Measurements from ENCODE around the gene MOCS1. TPM values are rescaled to one million over a fixed set of nuclear protein-coding genes. Genes with fewer than 3 reads are reported as not detected.

Gene MOCS1
- polyA plus RNA-seq, 3 donors: 20.1 to 88.7 (median 25.4) TPM

- H3K27ac ChIP-seq (ENCODE audit: low read depth, low read length): no peak overlapping the region
- WGBS, 3 donors: 94 to 97% (median 96%) methylated on average over 10 of the region's 10 CpGs
Measured at GRCh38 chr6:39911513-39912125, 22.6 kb downstream of the MOCS1 start.

GRCh38 chr6:39910744-39911143 is 23.5 kb downstream of the MOCS1 start:
- WGBS, 3 donors: 87 to 92% (median 91%) methylated on average over 2 of the region's 2 CpGs

GRCh38 chr6:39910164-39910563 is 24.1 kb downstream of the MOCS1 start:
- no peak overlapping the region for H3K27ac ChIP-seq (ENCODE audit: low read depth, low read length)

More at GRCh38 chr6:39910744-39911143, 23.5 kb downstream of the MOCS1 start:
- H3K27ac ChIP-seq (ENCODE audit: low read depth, low read length): no peak overlapping the region

GRCh38 chr6:39909701-39910100 is 24.6 kb downstream of the MOCS1 start:
- H3K27ac ChIP-seq (ENCODE audit: low read depth, low read length): no peak overlapping the region
- WGBS, 3 donors: 94 to 98% (median 97%) methylated on average over 5 of the region's 5 CpGs

- 87 to 91% (median 88%) methylated on average over 13 of the region's 13 CpGs for WGBS, 3 donors
- no peak overlapping the region for H3K27ac ChIP-seq (ENCODE audit: low read depth, low read length)
Measured at GRCh38 chr6:39908838-39909583, 25.3 kb downstream of the MOCS1 start.

GRCh38 chr6:39907871-39908575 is 26.2 kb downstream of the MOCS1 start:
- no peak overlapping the region for H3K27ac ChIP-seq (ENCODE audit: low read depth, low read length)
- WGBS, 3 donors: 88 to 93% (median 93%) methylated on average over 5 of the region's 5 CpGs

GRCh38 chr6:39906318-39906761 is 27.9 kb downstream of the MOCS1 start:
- WGBS, 3 donors: 62 to 86% (median 84%) methylated on average over 13 of the region's 13 CpGs
- H3K27ac ChIP-seq (ENCODE audit: low read depth, low read length): no peak overlapping the region

GRCh38 chr6:39905640-39905975 is 28.7 kb downstream of the MOCS1 start:
- no peak overlapping the region for H3K27ac ChIP-seq (ENCODE audit: low read depth, low read length)

GRCh38 chr6:39904946-39905639 is 29.2 kb downstream of the MOCS1 start:
- WGBS, 3 donors: 54 to 75% (median 74%) methylated on average over 4 of the region's 4 CpGs
- no peak overlapping the region for H3K27ac ChIP-seq (ENCODE audit: low read depth, low read length)

More at GRCh38 chr6:39905640-39905975, 28.7 kb downstream of the MOCS1 start:
- 79 to 85% (median 84%) methylated on average over 4 of the region's 4 CpGs for WGBS, 3 donors

- H3K27ac ChIP-seq (ENCODE audit: low read depth, low read length): no peak overlapping the region
- WGBS, 3 donors: 93 to 95% (median 95%) methylated on average over 6 of the region's 6 CpGs
Measured at GRCh38 chr6:39903656-39904055, 30.6 kb downstream of the MOCS1 start.

GRCh38 chr6:39902786-39903465 is 31.3 kb downstream of the MOCS1 start:
- 89 to 93% (median 90%) methylated on average over 4 of the region's 4 CpGs for WGBS, 3 donors
- no peak overlapping the region for H3K27ac ChIP-seq (ENCODE audit: low read depth, low read length)

GRCh38 chr6:39902136-39902535 is 32.1 kb downstream of the MOCS1 start:
- WGBS, 3 donors: 89 to 98% (median 92%) methylated on average over 2 of the region's 2 CpGs
- no peak overlapping the region for H3K27ac ChIP-seq (ENCODE audit: low read depth, low read length)

GRCh38 chr6:39901670-39902069 is 32.6 kb downstream of the MOCS1 start:
- 74 to 91% (median 87%) methylated on average over 19 of the region's 19 CpGs for WGBS, 3 donors
- H3K27ac ChIP-seq (ENCODE audit: low read depth, low read length): no peak overlapping the region

- WGBS, 3 donors: 86 to 89% (median 87%) methylated on average over 10 of the region's 10 CpGs
- H3K27ac ChIP-seq (ENCODE audit: low read depth, low read length): no peak overlapping the region
Measured at GRCh38 chr6:39901116-39901655, 33.1 kb downstream of the MOCS1 start.

- H3K27ac ChIP-seq (ENCODE audit: low read depth, low read length): no peak overlapping the region
Measured at GRCh38 chr6:39899554-39900295, 34.5 kb downstream of the MOCS1 start.

GRCh38 chr6:39898625-39899024 is 35.6 kb downstream of the MOCS1 start:
- 93 to 97% (median 95%) methylated on average over 4 of the region's 4 CpGs for WGBS, 3 donors

More at GRCh38 chr6:39899554-39900295, 34.5 kb downstream of the MOCS1 start:
- WGBS, 3 donors: 86 to 91% (median 89%) methylated on average over 10 of the region's 10 CpGs

GRCh38 chr6:39897698-39898097 is 36.6 kb downstream of the MOCS1 start:
- H3K27ac ChIP-seq (ENCODE audit: low read depth, low read length): no peak overlapping the region
- 86 to 92% (median 87%) methylated on average over 3 of the region's 3 CpGs for whole genome bisulfite sequencing, 3 donors

More at GRCh38 chr6:39898625-39899024, 35.6 kb downstream of the MOCS1 start:
- no peak overlapping the region for H3K27ac ChIP-seq (ENCODE audit: low read depth, low read length)
